HEK293T (cell line): ENCODE results near the gene DACH1.
A peak's percentile ranks its signal among the peaks of the same experiment; 100 is the strongest.

Experiments used
- CTCF ChIA-PET: fragments of 350-600 bp; formaldehyde crosslinking; extraction: SDS; loops from one replicate; lab custom pipeline; 2021; ENCODE audit warnings: antibody characterized with exemption, inconsistent platforms; lab: Yijun Ruan, JAX
- POLR2A ChIA-PET: fragments of 350-600 bp; formaldehyde crosslinking; extraction: SDS; loops from one replicate; lab custom pipeline; 2020; ENCODE audit warnings: antibody characterized with exemption, inconsistent platforms; lab: Yijun Ruan, JAX
- DNase-seq: peaks from one replicate; pipeline ENCODE4 v3.0.0; 2012; ENCODE audit warnings: mixed read lengths; ENCODE audit errors: extremely low spot score
- ARNT ChIP-seq: fragments of 450-650 bp; IDR thresholded peaks from 2 replicates; pipeline ENCODE4 v1.6.1; 2017; ENCODE audit warnings: mild to moderate bottlenecking
- BHLHE40 ChIP-seq: fragments of 450-650 bp; IDR thresholded peaks from 2 replicates; pipeline ENCODE4 v1.6.1; 2016; ENCODE audit warnings: mild to moderate bottlenecking, moderate library complexity, borderline replicate concordance
- CTBP1 ChIP-seq: fragments of 450-650 bp; IDR thresholded peaks from 2 replicates; pipeline ENCODE4 v1.6.1; 2016; ENCODE audit warnings: borderline replicate concordance
- ELF4 ChIP-seq: fragments of 450-650 bp; IDR thresholded peaks from 2 replicates; pipeline ENCODE4 v1.6.1; 2017; ENCODE audit warnings: antibody characterized with exemption
- FOXA1 ChIP-seq: fragments of 450-650 bp; IDR thresholded peaks from 2 replicates; pipeline ENCODE4 v1.6.1; 2016; ENCODE audit warnings: mild to moderate bottlenecking
- FOXK2 ChIP-seq: fragments of 450-650 bp; IDR thresholded peaks from 2 replicates; pipeline ENCODE4 v1.6.1; 2016; ENCODE audit warnings: mild to moderate bottlenecking
- FOXM1 ChIP-seq: fragments of 450-650 bp; IDR thresholded peaks from 2 replicates; pipeline ENCODE4 v1.6.1; 2017; ENCODE audit warnings: mild to moderate bottlenecking, borderline replicate concordance
- HDGF ChIP-seq: fragments of 450-650 bp; IDR thresholded peaks from 2 replicates; pipeline ENCODE4 v1.6.1; 2017; ENCODE audit warnings: antibody characterized with exemption, borderline replicate concordance
- L3MBTL2 ChIP-seq: fragments of 450-650 bp; conservative IDR thresholded peaks from 2 replicates; pipeline ENCODE4 v1.6.1; 2016; ENCODE audit warnings: mild to moderate bottlenecking
- LEF1 ChIP-seq: fragments of 450-650 bp; IDR thresholded peaks from 2 replicates; pipeline ENCODE4 v1.6.1; 2017; ENCODE audit warnings: mild to moderate bottlenecking, borderline replicate concordance
- NFRKB ChIP-seq: fragments of 450-650 bp; IDR thresholded peaks from 2 replicates; pipeline ENCODE4 v1.6.1; 2016; ENCODE audit warnings: mild to moderate bottlenecking, moderate library complexity
- PKNOX1 ChIP-seq: fragments of 450-650 bp; IDR thresholded peaks from 2 replicates; pipeline ENCODE4 v1.6.1; 2016
- SP1 ChIP-seq: fragments of 450-650 bp; IDR thresholded peaks from 2 replicates; pipeline ENCODE4 v1.6.1; 2017
- SUZ12 ChIP-seq: fragments of 450-650 bp; IDR thresholded peaks from 2 replicates; pipeline ENCODE4 v1.6.1; 2016; ENCODE audit warnings: mild to moderate bottlenecking
- TARDBP ChIP-seq: fragments of 450-650 bp; IDR thresholded peaks from 2 replicates; pipeline ENCODE4 v1.6.1; 2016
- ZNF384 ChIP-seq: fragments of 450-650 bp; IDR thresholded peaks from 2 replicates; pipeline ENCODE4 v1.6.1; 2016

The DACH1 gene

GRCh38 chr13:71611292-71611691 is 255.7 kb downstream of the DACH1 start:
- DNase-seq, result no peak
- CTCF ChIA-PET, result no interaction called here
- POLR2A ChIA-PET, result no interaction called here
- TF ChIP-seq ARNT (0 out of 2 replicates have a peak, but pooled peaks have one; percentile 4), ZNF384 (no peak)

- TF ChIP-seq CTBP1, result no peak
- no peak for TF ChIP-seq SUZ12
- no peak for TF ChIP-seq SP1
- TF ChIP-seq ARNT, result no peak
- no peak for TF ChIP-seq FOXA1
- TF ChIP-seq TARDBP, result no peak
- TF ChIP-seq ELF4, result no peak
- no peak for TF ChIP-seq BHLHE40
- TF ChIP-seq ZNF384, result no peak
- TF ChIP-seq FOXM1, result peak; percentile 19; the same call in 1 of the 2 replicates
- no peak for TF ChIP-seq LEF1
- TF ChIP-seq NFRKB, result no peak
- no peak for TF ChIP-seq HDGF
- peak; percentile 90 for TF ChIP-seq PKNOX1
- no peak for TF ChIP-seq L3MBTL2
- no peak for TF ChIP-seq FOXK2
- ChIA-PET POLR2A (no interaction called here), CTCF (no interaction called here)
- DNase-seq, result peak; percentile 34
Measured at GRCh38 chr13:71610876-71611275, 256.1 kb downstream of the DACH1 start.

- CTCF ChIA-PET, result no interaction called here
- DNase-seq, result no peak
- POLR2A ChIA-PET, result no interaction called here
- TF ChIP-seq L3MBTL2, result no peak
- TF ChIP-seq ELF4, result no peak
- no peak for TF ChIP-seq PKNOX1
- TF ChIP-seq FOXA1, result no peak
- no peak for TF ChIP-seq CTBP1
- no peak for TF ChIP-seq SUZ12
- no peak for TF ChIP-seq LEF1
- no peak for TF ChIP-seq BHLHE40
- no peak for TF ChIP-seq TARDBP
- no peak for TF ChIP-seq FOXK2
- TF ChIP-seq FOXM1, result no peak
- TF ChIP-seq ZNF384, result no peak
- no peak for TF ChIP-seq ARNT
- no peak for TF ChIP-seq HDGF
- no peak for TF ChIP-seq SP1
- TF ChIP-seq NFRKB, result no peak
Measured at GRCh38 chr13:71609271-71609670, 257.7 kb downstream of the DACH1 start.

GRCh38 chr13:71607575-71607974 is 259.4 kb downstream of the DACH1 start:
- no peak for DNase-seq
- ChIA-PET CTCF (no interaction called here), POLR2A (no interaction called here)
- TF ChIP-seq FOXA1 (no peak), ARNT (no peak), PKNOX1 (0 out of 2 replicates have a peak, but pooled peaks have one; percentile 5)

GRCh38 chr13:71606818-71607217 is 260.2 kb downstream of the DACH1 start:
- POLR2A ChIA-PET, result no interaction called here
- CTCF ChIA-PET, result no interaction called here
- TF ChIP-seq PKNOX1 (no peak), CTBP1 (no peak), TARDBP (no peak), HDGF (no peak), ZNF384 (no peak), NFRKB (no peak), ARNT (no peak), BHLHE40 (no peak), FOXA1 (no peak), SUZ12 (no peak), LEF1 (no peak), FOXM1 (no peak)

GRCh38 chr13:71605744-71606143 is 261.3 kb downstream of the DACH1 start:
- CTCF ChIA-PET, result no interaction called here
- TF ChIP-seq L3MBTL2 (no peak), SP1 (no peak), PKNOX1 (no peak), FOXM1 (no peak), FOXA1 (no peak), ZNF384 (no peak), ARNT (no peak), ELF4 (no peak), NFRKB (no peak), TARDBP (no peak), SUZ12 (no peak), BHLHE40 (no peak), HDGF (no peak), LEF1 (no peak), FOXK2 (no peak), CTBP1 (no peak)
- DNase-seq, result peak; percentile 40
- POLR2A ChIA-PET, result no interaction called here

More at GRCh38 chr13:71606818-71607217, 260.2 kb downstream of the DACH1 start:
- DNase-seq, result no peak
